RWPE2 (cell line): Measurements from ENCODE around the gene LETM1.

Experiments used
- ATAC-seq: fragments of 200-7000 bp; cut with Tn5 transposase; 3 replicates; pipeline ENCODE4 v1.9.1; 2021; ENCODE audit warnings: low read depth
- DNase-seq: peaks from one replicate; pipeline ENCODE4 v3.0.0-alpha.2; 2020; ENCODE audit warnings: low spot score
- H3K27ac ChIP-seq: fragments of 450-650 bp; 2 replicates; pipeline ENCODE4 v1.5.1; 2017; ENCODE audit warnings: mild to moderate bottlenecking; ENCODE audit not compliant: poor library complexity, severe bottlenecking
- H3K27me3 ChIP-seq: fragments of 250-450 bp; sonication (Bioruptor Pico); 2 replicates; pipeline ENCODE4 v1.5.1; 2021; ENCODE audit warnings: mild to moderate bottlenecking, moderate library complexity; ENCODE audit not compliant: insufficient read depth, poor library complexity, severe bottlenecking
- H3K36me3 ChIP-seq: fragments of 250-450 bp; sonication (Bioruptor Pico); 2 replicates; pipeline ENCODE4 v1.5.1; 2020; ENCODE audit warnings: low read depth, mild to moderate bottlenecking, moderate library complexity
- H3K4me1 ChIP-seq: fragments of 250-450 bp; sonication (Bioruptor Pico); 2 replicates; pipeline ENCODE4 v1.5.1; 2021; ENCODE audit warnings: mild to moderate bottlenecking, moderate library complexity; ENCODE audit not compliant: insufficient read depth, poor library complexity, severe bottlenecking
- H3K4me3 ChIP-seq: fragments of 250-450 bp; sonication (Bioruptor Pico); 2 replicates; pipeline ENCODE4 v1.5.1; 2021; ENCODE audit warnings: mild to moderate bottlenecking, moderate library complexity; ENCODE audit not compliant: severe bottlenecking
- H3K9me3 ChIP-seq: fragments of 250-450 bp; sonication (Bioruptor Pico); 2 replicates; pipeline ENCODE4 v1.5.1; 2021; ENCODE audit warnings: mild to moderate bottlenecking, moderate library complexity; ENCODE audit not compliant: severe bottlenecking
- CTCF ChIP-seq: fragments of 450-650 bp; IDR thresholded peaks from one replicate; pipeline ENCODE4 v1.5.1; 2017; ENCODE audit warnings: mild to moderate bottlenecking, moderate library complexity; ENCODE audit not compliant: poor library complexity, severe bottlenecking

Gene LETM1

GRCh38 chr4:1784395-1784788 is 71.6 kb downstream of the LETM1 start:
- TF ChIP-seq CTCF: no peak
- no peaks in the 10 kb centered on the region for H3K9me3 ChIP-seq
- H3K27me3 ChIP-seq: no peaks in the 10 kb centered on the region
- H3K36me3 ChIP-seq: no peaks in the 10 kb centered on the region
- DNase-seq: no peak
- H3K27ac ChIP-seq: no peak overlapping the region
- peaks cover 3% of the 10 kb centered on the region for H3K4me1 ChIP-seq
- no peak overlapping the region for H3K4me3 ChIP-seq
- no peak for ATAC-seq

GRCh38 chr4:1783970-1784369 is 72.0 kb downstream of the LETM1 start:
- no peak overlapping the region for H3K27ac ChIP-seq
- DNase-seq (no peak), ATAC-seq (no peak; the same call in 2 of the 3 replicates)
- H3K4me3 ChIP-seq: no peak overlapping the region
- H3K4me1 ChIP-seq: no peaks in the 10 kb centered on the region
- H3K9me3 ChIP-seq: no peaks in the 10 kb centered on the region
- no peaks in the 10 kb centered on the region for H3K36me3 ChIP-seq
- no peaks in the 10 kb centered on the region for H3K27me3 ChIP-seq
- no peak for TF ChIP-seq CTCF

GRCh38 chr4:1783015-1783414 is 72.9 kb downstream of the LETM1 start:
- Histone ChIP-seq H3K4me3 (no peak overlapping the region), H3K27me3 (no peaks in the 10 kb centered on the region), H3K36me3 (no peaks in the 10 kb centered on the region), H3K4me1 (peaks cover under 1% of the 10 kb centered on the region), H3K27ac (no peak overlapping the region), H3K9me3 (no peaks in the 10 kb centered on the region)
- no peak for TF ChIP-seq CTCF
- ATAC-seq: no peak
- DNase-seq: no peak

- ATAC-seq: no peak
- Histone ChIP-seq H3K4me3 (no peak overlapping the region), H3K9me3 (no peaks in the 10 kb centered on the region), H3K27ac (no peak overlapping the region), H3K36me3 (no peaks in the 10 kb centered on the region), H3K4me1 (peaks cover 6% of the 10 kb centered on the region), H3K27me3 (no peaks in the 10 kb centered on the region)
- TF ChIP-seq CTCF: no peak
- no peak for DNase-seq
These were observed 75.5 kb downstream of the LETM1 start for GRCh38 chr4:1780435-1780834.

- TF ChIP-seq CTCF: no peak
- H3K27ac ChIP-seq: no peak overlapping the region
These were observed 76.2 kb downstream of the LETM1 start for GRCh38 chr4:1779588-1780382.

More at GRCh38 chr4:1779588-1780382, 76.2 kb downstream of the LETM1 start:
- H3K4me3 ChIP-seq: no peak overlapping the region
- no peak for ATAC-seq
- H3K36me3 ChIP-seq: no peaks in the 10 kb centered on the region
- DNase-seq: no peak
- no peaks in the 10 kb centered on the region for H3K9me3 ChIP-seq
- no peaks in the 10 kb centered on the region for H3K27me3 ChIP-seq
- H3K4me1 ChIP-seq: peaks cover 6% of the 10 kb centered on the region
